T-helper 2 cell (primary cell): ENCODE measurements around the gene EPB41L5.
"Not testable (repeated sequence)": the region's sequence is repeated elsewhere in the genome, so short reads cannot be mapped to it uniquely, and the experiment has no call there.

ENCODE experiments used
- DNase-seq, 5 experiments: peaks; one replicate each; pipeline versions ENCODE4 v3.0.0 to v3.0.0-alpha.2; 2012 to 2022

The EPB41L5 gene

DNA sequence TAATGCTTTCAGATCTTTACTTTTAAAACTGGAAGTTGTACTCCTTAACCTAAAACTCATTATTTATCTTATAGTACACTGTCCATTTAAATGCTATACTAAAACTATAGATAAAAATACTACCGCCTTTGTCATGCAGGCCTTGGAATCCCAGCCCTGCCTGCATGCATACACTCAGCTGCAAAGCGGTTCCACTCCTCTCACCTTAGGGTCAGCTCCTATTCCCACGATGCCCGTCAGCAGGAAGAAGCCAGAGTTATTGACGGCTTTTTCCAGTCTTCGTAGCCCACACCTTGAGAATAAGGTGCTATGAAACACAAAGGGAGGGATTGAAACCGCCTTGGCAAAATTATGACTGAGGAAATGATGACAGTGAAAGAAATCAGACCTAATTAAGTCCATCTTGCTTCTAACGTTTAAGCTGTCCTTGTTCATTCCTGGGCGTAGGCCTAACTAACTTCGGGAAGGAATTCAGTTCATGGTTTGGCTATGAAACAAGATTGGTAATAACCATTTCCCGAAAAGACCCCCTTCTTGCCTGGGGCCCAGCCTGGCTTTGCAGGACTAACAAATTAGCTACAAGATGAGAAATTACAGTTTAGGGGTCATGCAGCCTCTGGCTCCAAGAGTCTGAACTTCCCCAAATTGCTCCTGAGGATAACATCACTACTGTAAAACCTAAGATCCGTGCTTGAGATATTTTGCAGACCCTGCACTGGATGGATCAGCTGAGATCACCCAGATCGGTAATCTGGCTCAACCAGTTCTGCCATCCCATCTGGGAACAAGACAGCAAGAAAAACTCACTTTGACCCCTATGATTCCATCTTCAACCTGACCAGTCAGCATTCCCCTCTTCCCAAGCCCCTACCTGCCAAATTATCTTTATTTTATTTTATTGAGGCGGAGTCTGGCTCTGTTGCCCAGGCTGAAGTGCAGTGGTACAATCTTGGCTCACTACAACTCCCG lies 17.1 kb downstream of the EPB41L5 start:
- no peak for DNase-seq

DNA sequence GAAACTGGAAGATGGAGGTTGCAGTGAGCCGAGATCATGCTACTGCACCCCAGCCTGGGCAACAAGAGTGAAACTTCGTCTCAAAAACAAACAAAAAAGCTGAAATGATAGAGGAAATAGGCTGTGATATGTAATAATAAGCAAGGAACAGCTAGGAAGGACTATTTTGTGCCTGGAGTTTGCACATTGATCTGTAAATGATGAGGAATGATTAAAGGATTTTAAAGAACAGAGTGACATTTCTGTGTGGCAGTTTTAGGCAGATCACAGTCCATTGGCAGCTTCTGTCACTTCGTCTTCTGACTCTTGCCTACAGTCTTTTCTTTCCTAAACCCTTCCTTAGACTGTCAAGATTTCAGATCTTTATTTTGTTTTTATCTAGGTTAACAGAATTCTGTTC lies 19.4 kb downstream of the EPB41L5 start:
- no peak for DNase-seq

DNA sequence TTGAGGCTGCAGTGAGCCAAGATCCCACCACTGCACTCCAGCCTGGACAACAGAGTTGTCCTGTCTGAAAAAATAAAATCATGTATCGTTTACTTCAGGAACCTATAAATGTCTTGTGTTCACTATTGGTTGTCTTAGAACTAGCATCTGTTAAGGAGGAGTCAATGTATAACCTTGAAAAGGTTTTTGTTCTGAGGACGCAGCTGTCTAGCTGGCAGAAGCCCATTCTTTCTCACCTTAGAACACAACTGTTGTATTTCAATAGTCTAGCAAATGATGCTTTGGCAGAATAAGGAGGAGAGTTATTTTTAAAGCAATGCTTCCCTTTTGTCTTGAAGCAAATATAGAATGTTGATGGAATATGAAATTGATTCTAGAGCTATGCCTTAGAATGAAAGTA lies 21.1 kb downstream of the EPB41L5 start:
- DNase-seq, result no peak

GRCh38 chr2:120034621-120035020 lies 21.7 kb downstream of the EPB41L5 start:
- no peak for DNase-seq

DNA sequence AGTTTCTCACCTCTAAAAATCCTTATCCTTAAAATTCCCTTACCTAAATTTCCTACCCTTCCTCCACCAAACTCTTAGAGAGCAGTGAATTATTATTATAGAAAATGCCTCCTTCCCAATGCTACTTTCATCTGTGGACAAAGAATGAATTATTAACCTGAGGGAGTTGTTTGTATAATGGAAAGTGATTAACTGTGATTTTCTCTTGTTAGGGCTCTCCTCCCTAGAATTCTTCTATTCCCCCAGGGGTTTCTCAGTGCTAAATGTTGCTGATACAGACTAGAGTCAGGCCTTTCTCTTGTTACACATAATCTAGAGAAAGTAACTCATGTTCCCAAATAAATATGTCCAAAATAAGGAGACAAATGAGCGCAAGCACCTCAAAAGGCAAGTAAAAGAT lies 23.3 kb downstream of the EPB41L5 start:
- DNase-seq, result no peak

GRCh38 chr2:120037995-120038541 lies 25.2 kb downstream of the EPB41L5 start:
- no peak for DNase-seq

DNA sequence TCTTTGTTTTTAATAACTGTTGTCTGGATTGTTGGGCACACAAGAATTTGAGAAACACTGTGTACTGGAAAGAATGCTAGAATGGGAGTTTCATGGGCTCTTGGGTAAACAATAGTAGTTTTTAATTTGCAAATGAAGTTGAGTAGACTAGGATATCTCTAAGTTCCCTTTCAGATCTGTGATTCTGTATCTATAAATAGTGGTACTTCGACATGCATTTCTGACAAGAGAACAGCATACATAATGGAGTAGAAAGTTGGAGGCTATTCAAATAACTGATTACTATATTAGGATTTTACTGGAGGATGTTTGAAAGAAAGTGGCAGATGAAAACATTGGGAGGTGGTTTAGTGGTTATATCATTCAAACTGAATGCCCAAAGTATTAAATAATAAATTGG lies 29.5 kb downstream of the EPB41L5 start:
- DNase-seq, result no peak

- no peak for DNase-seq
These were observed 31.5 kb downstream of the EPB41L5 start for GRCh38 chr2:120044336-120044735.

GRCh38 chr2:120045775-120046174 lies 32.9 kb downstream of the EPB41L5 start:
- DNase-seq, result not testable (repeated sequence)

DNA sequence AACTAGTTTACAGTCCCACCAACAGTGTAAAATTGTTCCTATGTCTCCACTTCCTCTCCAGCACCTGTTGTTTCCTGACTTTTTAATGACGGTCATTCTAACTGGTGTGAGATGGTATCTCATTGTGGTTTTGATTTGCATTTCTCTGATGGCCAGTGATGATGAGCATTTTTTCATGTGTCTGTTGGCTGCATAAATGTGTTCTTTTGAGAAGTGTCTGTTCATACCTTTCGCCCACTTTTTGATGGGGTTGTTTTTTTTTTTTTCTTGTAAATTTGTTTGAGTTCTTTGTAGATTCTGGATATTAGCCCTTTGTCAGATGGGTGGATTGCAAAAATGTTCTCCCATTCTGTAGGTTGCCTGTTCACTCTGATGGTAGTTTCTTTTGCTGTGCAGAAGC lies 33.4 kb downstream of the EPB41L5 start:
- DNase-seq, result not testable (repeated sequence)

DNA sequence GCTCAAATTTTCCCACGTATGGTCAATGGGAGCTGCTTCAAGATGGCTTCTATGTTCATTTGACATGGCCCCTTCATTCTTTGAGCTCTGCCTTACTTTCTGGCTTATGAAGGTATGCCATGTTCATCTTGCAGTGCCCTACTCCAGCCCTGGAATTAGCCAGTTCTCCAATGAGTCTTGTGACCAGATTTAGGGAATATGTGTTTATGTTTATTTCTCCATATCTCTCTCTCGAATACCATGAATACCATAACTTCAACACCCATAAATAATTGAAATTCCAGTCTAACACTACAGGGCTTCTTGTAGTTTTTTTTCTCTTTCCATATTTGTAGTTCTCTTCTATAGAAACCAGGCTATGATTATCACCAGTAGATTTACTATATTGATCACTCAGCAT lies 39.7 kb downstream of the EPB41L5 start:
- DNase-seq, result no peak

- DNase-seq, result no peak
These were observed 41.0 kb downstream of the EPB41L5 start for GRCh38 chr2:120053891-120054290.

DNA sequence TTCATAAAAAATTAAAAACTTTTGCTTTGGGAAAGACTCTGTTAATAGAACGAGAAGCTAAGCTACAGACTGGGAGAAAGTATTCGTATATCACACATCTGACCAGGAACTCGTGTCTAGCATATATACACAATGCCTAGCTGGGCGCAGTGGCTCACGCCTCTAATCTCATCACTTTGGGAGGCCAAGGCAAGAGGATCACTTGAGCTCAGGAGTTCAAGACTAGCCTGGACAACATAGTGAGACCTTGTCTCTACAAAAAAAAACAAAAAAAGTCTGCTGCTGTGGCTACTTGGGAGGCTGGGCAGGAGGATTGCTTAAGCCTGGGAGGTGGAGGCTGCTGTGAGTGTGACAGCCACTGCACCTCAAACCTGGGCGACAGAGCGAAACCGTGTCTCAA lies 46.6 kb downstream of the EPB41L5 start:
- no peak for DNase-seq

- DNase-seq, result no peak
These were observed 47.3 kb downstream of the EPB41L5 start for GRCh38 chr2:120060088-120060623.

DNA sequence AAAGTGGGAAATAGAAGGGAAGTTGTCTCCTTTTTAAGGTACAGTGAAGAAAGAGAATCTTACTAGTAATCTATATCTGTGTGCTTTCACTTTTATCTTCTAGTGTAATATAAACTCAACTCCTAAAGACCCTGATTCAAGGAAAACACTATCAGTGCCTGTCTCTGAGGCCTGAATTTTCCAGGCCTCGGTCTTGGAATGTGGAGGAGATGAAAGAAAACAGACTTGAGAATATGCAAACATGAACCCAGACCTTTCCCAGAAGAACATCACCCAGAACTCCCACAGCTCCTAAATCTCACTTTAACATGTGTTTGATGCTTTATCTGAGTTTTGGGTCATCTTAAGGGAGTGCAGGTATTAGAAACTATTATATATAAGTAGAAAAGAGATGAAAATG lies 51.8 kb downstream of the EPB41L5 start:
- DNase-seq, result no peak

DNA sequence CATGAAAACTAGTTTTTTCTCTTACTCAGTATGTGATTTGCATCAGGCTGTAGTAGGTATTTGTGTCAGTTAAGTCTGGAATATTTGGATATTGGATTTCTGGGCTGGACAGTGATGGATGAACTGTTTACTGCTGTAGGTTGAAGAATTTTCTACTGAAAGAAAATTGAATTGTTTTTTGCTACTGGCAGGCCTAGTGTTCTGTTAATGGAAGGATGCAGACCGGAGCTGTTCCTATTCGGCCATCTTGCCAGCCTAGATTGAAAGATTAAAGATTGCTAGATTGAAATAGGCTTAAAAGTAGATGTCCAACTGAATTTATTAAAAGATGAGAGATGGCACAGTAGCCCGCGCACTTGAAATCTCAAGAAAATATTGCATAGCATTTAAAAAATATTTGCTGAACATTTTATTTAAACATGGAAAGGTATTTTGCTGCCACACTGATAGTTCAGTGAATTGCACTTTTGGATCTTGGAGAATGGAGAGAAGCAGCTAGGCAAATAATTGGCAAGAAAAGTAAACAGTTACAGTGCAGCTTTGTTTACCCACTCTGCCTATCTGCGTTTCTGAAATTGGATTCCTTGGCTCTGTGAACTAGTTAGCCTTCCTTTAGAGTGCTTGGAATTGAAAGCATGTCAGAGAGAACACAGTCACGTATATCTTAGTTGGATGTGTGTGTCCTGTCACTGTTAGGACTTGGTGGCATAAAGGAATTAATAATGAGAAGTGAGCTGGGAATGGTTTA lies 54.1 kb downstream of the EPB41L5 start:
- no peak for DNase-seq

- not testable (repeated sequence) for DNase-seq
These were observed 55.3 kb downstream of the EPB41L5 start for GRCh38 chr2:120068040-120068658.

- DNase-seq, result no peak
These were observed 62.7 kb downstream of the EPB41L5 start for GRCh38 chr2:120075545-120075944.

- no peak for DNase-seq
These were observed 65.0 kb downstream of the EPB41L5 start for GRCh38 chr2:120077896-120078295.

DNA sequence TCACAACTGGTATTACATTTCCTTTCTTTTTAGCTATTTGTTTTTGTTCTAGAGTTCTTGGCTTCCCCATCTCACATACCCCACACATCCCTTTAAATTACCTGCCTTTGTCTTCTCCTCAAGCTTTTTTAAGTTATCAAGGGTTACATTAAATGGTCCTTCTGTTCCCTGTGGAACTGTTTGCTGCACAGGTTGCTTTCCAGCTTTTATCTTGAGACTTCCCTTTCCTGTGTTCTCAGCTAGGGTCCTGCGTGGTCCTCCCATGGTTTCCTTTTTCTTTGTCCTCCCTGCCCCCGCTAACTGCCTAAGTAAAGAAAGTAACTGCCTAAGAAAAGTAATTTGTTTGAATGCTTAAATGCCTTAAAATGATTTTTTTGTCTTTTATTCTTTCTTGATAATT lies 66.8 kb downstream of the EPB41L5 start:
- DNase-seq, result no peak

DNA sequence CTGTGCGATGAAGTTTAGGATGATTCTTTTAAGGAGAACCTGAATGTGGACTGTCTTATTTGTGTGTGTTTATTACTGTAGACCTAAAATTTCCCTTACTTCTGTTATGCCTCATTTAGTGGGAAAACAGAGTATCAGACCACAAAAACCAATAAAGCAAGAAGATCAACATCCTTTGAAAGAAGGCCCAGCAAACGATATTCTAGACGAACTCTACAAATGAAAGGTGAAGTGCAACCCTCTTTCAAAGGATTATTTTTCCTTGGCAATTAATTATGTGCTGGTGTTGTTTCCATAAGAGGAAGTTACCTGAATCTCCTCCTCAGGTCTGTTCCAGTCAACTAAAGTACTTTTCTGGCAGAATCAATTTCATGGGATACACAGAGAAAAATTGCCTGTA lies 78.6 kb downstream of the EPB41L5 start:
- DNase-seq, result no peak

DNA sequence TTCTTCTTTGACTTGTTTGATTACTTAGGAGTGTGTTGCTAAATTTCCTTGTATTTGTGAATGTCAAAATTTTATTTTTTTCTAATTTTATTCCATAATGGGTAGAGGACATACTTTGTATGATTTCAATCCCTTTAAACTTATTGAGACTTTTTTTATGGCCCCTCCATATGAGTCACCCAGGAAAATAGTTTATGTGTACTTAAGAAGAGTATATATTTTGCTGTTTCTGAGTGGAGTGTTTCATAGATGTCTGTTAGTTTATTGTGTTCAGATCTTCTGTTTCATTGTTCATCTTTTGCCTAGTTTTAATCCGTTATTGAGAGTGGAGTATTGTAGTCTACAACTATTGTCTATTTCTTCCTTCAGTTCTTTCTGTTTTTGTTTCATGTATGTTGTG lies 81.9 kb downstream of the EPB41L5 start:
- DNase-seq, result no peak

DNA sequence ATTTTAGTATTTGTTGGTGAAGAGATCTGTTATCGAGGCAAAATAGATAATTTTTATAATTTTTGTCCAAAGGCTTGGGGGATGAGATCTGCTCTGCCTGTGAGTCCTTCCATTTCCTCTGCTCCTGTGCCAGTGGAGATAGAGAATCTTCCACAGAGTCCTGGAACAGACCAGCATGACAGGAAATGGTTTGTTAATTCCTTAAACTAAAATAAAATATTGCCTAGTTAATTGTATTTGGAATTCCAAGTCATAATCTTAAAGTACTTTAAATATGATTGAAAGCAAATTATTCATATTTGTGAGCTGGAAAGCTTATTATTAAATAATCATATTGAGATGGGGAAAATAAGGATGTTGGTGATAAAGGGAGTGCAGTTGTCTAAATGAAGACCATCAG lies 87.8 kb downstream of the EPB41L5 start:
- no peak for DNase-seq
